Aorta (tissue), 5 donors: ENCODE measurements around the gene TPRA1. TPM values are rescaled to one million over a fixed set of nuclear protein-coding genes. Genes with fewer than 3 reads are reported as not detected.
A peak's percentile ranks its signal among the peaks of the same experiment; 100 is the strongest.

Source experiments
- ATAC-seq: fragments of 200-7000 bp; cut with Tn5 transposase; one replicate; pipeline ENCODE4 v1.9.1; 2022; ENCODE audit warnings: moderate library complexity; ENCODE audit not compliant: low FRiP score
- DNase-seq, 2 donors: peaks; one replicate each; pipeline ENCODE4 v3.0.0-alpha.2; 2020
- H3K27ac ChIP-seq, 2 donors: one replicate each; pipeline ENCODE4 v1.5.1; 2013; ENCODE audit warnings: low read length in 2 of 2, mild to moderate bottlenecking in 2 of 2, moderate library complexity in 2 of 2, control low read depth in 1 of 2, inconsistent platforms in 1 of 2, low read depth in 1 of 2
- H3K27me3 ChIP-seq, 2 donors: one replicate each; pipeline ENCODE4 v1.6.1; 2013; ENCODE audit warnings: control low read depth in 1 of 2, low read length in 1 of 2, mild to moderate bottlenecking in 1 of 2, moderate library complexity in 1 of 2; ENCODE audit not compliant: insufficient read depth in 2 of 2, control insufficient read depth in 1 of 2
- H3K36me3 ChIP-seq, 2 donors: one replicate each; pipeline ENCODE4 v1.6.1; 2013; ENCODE audit warnings: control low read depth in 1 of 2, low read length in 1 of 2, mild to moderate bottlenecking in 1 of 2; ENCODE audit not compliant: insufficient read depth in 2 of 2, control insufficient read depth in 1 of 2
- H3K4me1 ChIP-seq, 2 donors: one replicate each; pipeline ENCODE4 v1.6.1; 2013; ENCODE audit warnings: low read length in 2 of 2, control low read depth in 1 of 2, mild to moderate bottlenecking in 1 of 2, moderate library complexity in 1 of 2; ENCODE audit not compliant: insufficient read depth in 2 of 2, control insufficient read depth in 1 of 2
- H3K4me3 ChIP-seq, 2 donors: one replicate each; pipeline ENCODE4 v1.5.1; 2013; ENCODE audit warnings: low read length in 2 of 2, control low read depth in 1 of 2, mild to moderate bottlenecking in 1 of 2
- H3K9me3 ChIP-seq: one replicate; pipeline ENCODE4 v1.6.1; 2013; ENCODE audit warnings: mild to moderate bottlenecking, low read length; ENCODE audit not compliant: control insufficient read depth
- WGBS, 2 donors: extraction: QIAGEN DNeasy Blood & Tissue Kit; methylation state at CpG; one replicate each; pipeline ENCODE4 v1.1.7; 2013; 5-methylcytosine and 5-hydroxymethylcytosine counted together
- intact Hi-C, 2 donors: fragments of 100-400 bp; cut with DNase I; formaldehyde crosslinking; loops; one replicate each; pipeline versions ENCODE4 v1.14.2 to v1.15.0; 2022
- polyA plus RNA-seq, 2 donors: library from polyadenylated mRNA; stranded (reverse); fragments of 200-250 nt; gene quantifications; one replicate each; pipeline ENCODE4 v1.2.3, GENCODE V29; 2013
- total RNA-seq, 2 donors: library from RNA; stranded (reverse); fragmentation: NEBNext Ultra II Directional; extraction: Animal tissue kit (Norgen Biotek cat#: 25700); gene quantifications; one replicate each; pipeline ENCODE4 v1.2.1, GENCODE V29; 2021
- donor health status: healthy with polysubstance abuse.
- donor health status: Bipolar disorder and iron deficiency.
- donor health status: DM: no; HTN: no; CAD: no.
- donor health status: DM: no; HTN: no; CAD: no.
- donor health status: DM: yes; HTN: yes; CAD: no.

Gene TPRA1
- total and polyA plus RNA-seq, 4 donors, result 7.8 to 45.2 (median 24.3) TPM

- Histone ChIP-seq H3K4me3 (no peak overlapping the region), H3K9me3 (no peaks in the 10 kb centered on the region), H3K27ac (no peak overlapping the region), H3K27me3 (no peaks in the 10 kb centered on the region), H3K36me3 (no peaks in the 10 kb centered on the region), H3K4me1 (no peaks in the 10 kb centered on the region)
- whole genome bisulfite sequencing, 2 donors, result 94 to 95% methylated on average over 12 of the region's 12 CpGs
- intact Hi-C loops, result no loop called here
- DNase-seq, result peak in 1 of 2 donors; percentile 47
- no peak for ATAC-seq
Measured at GRCh38 chr3:127630811-127631714, 40.5 kb upstream of the TPRA1 start.

- H3K9me3 ChIP-seq, result no peaks in the 10 kb centered on the region
- DNase-seq (peak in 1 of 2 donors; percentile 77), ATAC-seq (peak; percentile 52)
- no peaks in the 10 kb centered on the region for H3K4me1 ChIP-seq
- intact Hi-C loops, result no loop called here
- no peaks in the 10 kb centered on the region for H3K27me3 ChIP-seq
- no peaks in the 10 kb centered on the region for H3K36me3 ChIP-seq
- H3K4me3 ChIP-seq, result peak overlapping the region; percentile 21 to 70
- no peak overlapping the region for H3K27ac ChIP-seq
- 23% methylated on average over 63 to 65 of the region's 65 CpGs for WGBS, 2 donors
Measured at GRCh38 chr3:127629467-127630403, 39.2 kb upstream of the TPRA1 start.

- 3 to 10% methylated on average over 34 to 105 of the region's 105 CpGs for WGBS, 2 donors
- H3K36me3 ChIP-seq, result no peaks in the 10 kb centered on the region
- intact Hi-C loops, result no loop called here
- H3K4me3 ChIP-seq, result peak within 1 kb of the TSS; percentile 21 to 70
- DNase-seq (peak; percentile 64 to 86), ATAC-seq (peak; percentile 66)
- H3K4me1 ChIP-seq, result no peaks in the 10 kb centered on the region
- H3K27me3 ChIP-seq, result no peaks in the 10 kb centered on the region
- H3K27ac ChIP-seq, result no peak within 1 kb of the TSS
- H3K9me3 ChIP-seq, result no peaks in the 10 kb centered on the region
Measured at GRCh38 chr3:127628788-127629466, 38.4 kb upstream of the TPRA1 start, which contains the start of gene PODXL2. Gene PODXL2, plus strand, starts transcription at chr3:127629185. Its CDS starts 35 bp downstream, at chr3:127629220.

- ATAC-seq (no peak), DNase-seq (no peak)
- Histone ChIP-seq H3K4me1 (no peaks in the 10 kb centered on the region), H3K4me3 (no peak overlapping the region), H3K27ac (no peak overlapping the region), H3K9me3 (no peaks in the 10 kb centered on the region), H3K36me3 (no peaks in the 10 kb centered on the region), H3K27me3 (no peaks in the 10 kb centered on the region)
- intact Hi-C loops, result no loop called here
- WGBS, 2 donors, result 70% methylated on average over 4 of the region's 4 CpGs
Measured at GRCh38 chr3:127628426-127628787, 37.9 kb upstream of the TPRA1 start.

- WGBS, 2 donors, result 66 to 73% methylated on average over 2 of the region's 2 CpGs
- intact Hi-C loops, result no loop called here
- Histone ChIP-seq H3K4me3 (no peak overlapping the region), H3K27ac (no peak overlapping the region), H3K9me3 (no peaks in the 10 kb centered on the region), H3K36me3 (no peaks in the 10 kb centered on the region), H3K27me3 (no peaks in the 10 kb centered on the region), H3K4me1 (no peaks in the 10 kb centered on the region)
- ATAC-seq (no peak), DNase-seq (no peak)
Measured at GRCh38 chr3:127625821-127626220, 35.3 kb upstream of the TPRA1 start.

- intact Hi-C loops, result no loop called here
- DNase-seq (peak in 1 of 2 donors; percentile 25), ATAC-seq (no peak)
- no peaks in the 10 kb centered on the region for H3K27me3 ChIP-seq
- H3K36me3 ChIP-seq, result no peaks in the 10 kb centered on the region
- WGBS, 2 donors, result 90% methylated on average over 5 of the region's 5 CpGs
- H3K27ac ChIP-seq, result no peak overlapping the region
- no peaks in the 10 kb centered on the region for H3K9me3 ChIP-seq
- no peak overlapping the region for H3K4me3 ChIP-seq
- H3K4me1 ChIP-seq, result no peaks in the 10 kb centered on the region
Measured at GRCh38 chr3:127624063-127624462, 33.5 kb upstream of the TPRA1 start.

GRCh38 chr3:127622772-127623576 lies 32.4 kb upstream of the TPRA1 start:
- H3K36me3 ChIP-seq, result no peaks in the 10 kb centered on the region
- 94 to 95% methylated on average over 8 of the region's 8 CpGs for WGBS, 2 donors
- ATAC-seq, result no peak

GRCh38 chr3:127622031-127622430 lies 31.5 kb upstream of the TPRA1 start:
- Histone ChIP-seq H3K4me1 (no peaks in the 10 kb centered on the region), H3K27me3 (no peaks in the 10 kb centered on the region), H3K27ac (no peak overlapping the region), H3K4me3 (no peak overlapping the region), H3K36me3 (no peaks in the 10 kb centered on the region), H3K9me3 (no peaks in the 10 kb centered on the region)
- WGBS, 2 donors, result 92 to 95% methylated on average over 11 of the region's 11 CpGs
- ATAC-seq (no peak), DNase-seq (peak in 1 of 2 donors; percentile 65)
- intact Hi-C loops, result no loop called here

More at GRCh38 chr3:127622772-127623576, 32.4 kb upstream of the TPRA1 start:
- intact Hi-C loops, result no loop called here
- Histone ChIP-seq H3K27me3 (no peaks in the 10 kb centered on the region), H3K9me3 (no peaks in the 10 kb centered on the region), H3K4me3 (no peak overlapping the region), H3K27ac (no peak overlapping the region), H3K4me1 (no peaks in the 10 kb centered on the region)
- DNase-seq, result peak in 1 of 2 donors; percentile 45
